HL-60/S4 treated with phorbol 12-myristate 13-acetate at 8.2 ng/mL for 4 days and 3 days (cell line): ENCODE data around the gene ABCB7.
"Not testable (repeated sequence)": the region's sequence is repeated elsewhere in the genome, so short reads cannot be mapped to it uniquely, and the experiment has no call there.

Source experiments
- in situ Hi-C: fragments of 300-500 bp; cut with MboI; formaldehyde crosslinking; loops from 2 replicates; pipeline ENCODE4 v1.15.0; 2022; ENCODE audit warnings: low sequenced_read_pairs

Gene ABCB7

DNA sequence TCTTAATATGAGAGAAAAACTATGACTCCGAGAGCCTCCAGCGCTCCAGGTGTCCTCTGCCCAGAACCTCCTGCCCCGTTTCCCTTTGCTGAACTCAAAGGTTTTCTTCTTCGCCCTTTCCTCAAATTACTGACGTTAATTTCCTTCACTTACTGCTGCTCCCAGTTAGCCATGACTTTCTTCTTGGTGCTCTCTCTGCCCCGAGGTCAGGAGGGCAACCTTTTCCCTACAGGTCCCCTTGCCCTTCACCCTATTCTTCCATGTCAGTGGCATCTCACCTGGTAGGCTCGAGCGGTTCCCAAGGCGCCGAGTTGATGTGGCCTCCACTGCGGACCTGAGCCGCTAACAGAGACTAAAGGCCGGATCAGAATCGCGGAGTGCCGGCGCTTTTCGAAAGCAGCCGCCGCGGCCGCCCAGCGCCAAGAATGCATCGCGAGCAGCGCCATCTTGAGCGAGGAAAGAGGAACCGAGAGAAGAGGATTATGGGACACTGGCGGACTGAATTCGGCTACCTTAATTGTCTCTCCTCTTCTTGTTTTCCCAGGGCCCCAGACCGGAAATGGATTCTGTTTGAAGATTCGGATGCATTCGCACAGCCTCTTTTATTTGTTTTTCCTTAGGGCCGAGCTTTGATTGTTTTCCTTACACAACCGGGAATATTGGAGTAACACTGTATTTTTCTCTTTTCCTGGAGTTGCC is at the start of gene ABCB7:
Gene ABCB7 (minus strand): TSS at position 457 of the 699 bp plus-strand sequence. CDS start 11 bp downstream, at position 446.
- in situ Hi-C loops, result no loop called here

DNA sequence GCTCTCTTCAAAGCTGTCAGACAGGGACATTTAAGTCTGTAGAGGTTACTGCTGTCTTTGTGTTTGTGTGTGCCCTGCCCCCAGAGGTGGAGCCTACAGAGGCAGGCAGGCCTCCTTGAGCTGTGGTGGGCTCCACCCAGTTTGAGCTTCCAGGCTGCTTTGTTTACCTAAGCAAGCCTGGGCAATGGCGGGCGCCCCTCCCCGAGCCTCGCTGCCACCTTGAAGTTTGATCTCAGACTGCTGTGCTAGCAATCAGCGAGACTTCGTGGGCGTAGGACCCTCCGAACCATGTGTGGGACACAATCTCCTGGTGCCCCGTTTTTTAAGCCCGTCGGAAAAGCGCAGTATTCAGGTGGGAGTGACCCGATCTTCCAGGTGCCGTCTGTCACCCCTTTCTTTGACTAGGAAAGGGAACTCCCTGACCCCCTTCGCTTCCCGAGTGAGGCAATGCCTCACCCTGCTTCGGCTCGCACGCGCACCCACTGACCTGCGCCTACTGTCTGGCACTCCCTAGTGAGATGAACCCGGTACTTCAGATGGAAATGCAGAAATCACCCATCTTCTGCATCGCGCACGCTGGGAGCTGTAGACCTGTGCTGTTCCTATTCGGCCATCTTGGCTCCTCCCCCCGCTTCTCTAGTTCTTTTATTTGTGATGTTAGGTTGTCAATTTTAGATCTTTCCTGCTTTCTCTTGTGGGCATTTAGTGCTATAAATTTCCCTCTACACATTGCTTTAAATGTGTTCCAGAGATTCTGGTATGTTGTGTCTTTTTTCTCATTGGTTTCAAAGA is 32.5 kb upstream of the ABCB7 start:
- in situ Hi-C loops, result not testable (repeated sequence)

DNA sequence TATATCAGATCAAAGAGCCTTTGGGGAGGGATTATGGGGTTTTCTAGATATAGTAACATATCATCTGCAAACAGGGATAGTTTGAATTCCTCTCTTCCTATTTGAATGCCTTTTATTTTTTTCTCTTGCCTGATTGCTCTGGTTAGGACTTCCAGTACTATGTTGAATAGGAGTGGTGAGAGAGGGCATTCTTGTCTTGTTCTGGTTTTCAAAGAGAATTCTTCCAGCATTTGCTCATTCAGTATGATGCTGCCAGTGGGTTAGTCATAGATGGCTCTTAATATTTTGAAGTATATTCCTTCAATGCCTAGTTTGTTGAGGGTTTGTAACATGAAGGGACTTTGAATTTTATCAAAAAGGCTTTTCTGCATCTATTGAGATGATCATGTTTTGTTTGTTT is 25.6 kb upstream of the ABCB7 start:
- in situ Hi-C loops, result no loop called here

DNA sequence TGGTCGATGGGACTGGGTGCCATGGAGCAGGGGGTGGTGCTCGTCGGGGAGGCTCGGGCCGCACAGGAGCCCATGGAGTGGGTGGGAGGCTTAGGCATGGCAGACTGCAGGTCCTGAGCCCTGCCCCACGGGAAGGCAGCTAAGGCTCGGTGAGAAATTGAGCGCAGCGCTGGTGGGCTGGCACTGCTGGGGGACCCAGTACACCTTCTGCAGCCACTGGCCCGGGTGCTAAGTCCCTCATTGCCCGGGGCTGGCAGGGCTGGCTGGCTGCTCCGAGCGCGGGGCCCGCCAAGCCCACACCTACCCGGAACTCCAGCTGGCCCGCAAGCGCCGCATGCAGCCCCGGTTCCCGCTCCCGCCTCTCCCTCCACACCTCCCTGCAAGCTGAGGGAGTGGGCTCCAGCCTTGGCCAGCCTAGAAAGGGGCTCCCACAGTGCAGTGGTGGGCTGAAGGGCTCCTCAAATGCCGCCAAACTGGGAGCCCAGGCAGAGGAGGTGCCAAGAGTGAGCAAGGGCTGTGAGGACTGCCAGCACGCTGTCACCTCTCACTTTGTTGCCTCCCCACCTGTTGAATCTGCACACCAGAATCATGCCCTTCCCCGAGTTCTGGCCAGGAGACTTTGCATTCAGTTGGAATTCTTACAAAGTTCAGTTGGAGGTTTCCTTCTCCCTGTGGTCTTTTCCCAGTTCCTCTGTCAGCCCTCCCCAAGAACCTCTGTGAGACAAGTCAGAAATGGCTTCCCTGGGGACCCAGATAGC is 23.6 kb upstream of the ABCB7 start:
- in situ Hi-C loops, result not testable (repeated sequence)

DNA sequence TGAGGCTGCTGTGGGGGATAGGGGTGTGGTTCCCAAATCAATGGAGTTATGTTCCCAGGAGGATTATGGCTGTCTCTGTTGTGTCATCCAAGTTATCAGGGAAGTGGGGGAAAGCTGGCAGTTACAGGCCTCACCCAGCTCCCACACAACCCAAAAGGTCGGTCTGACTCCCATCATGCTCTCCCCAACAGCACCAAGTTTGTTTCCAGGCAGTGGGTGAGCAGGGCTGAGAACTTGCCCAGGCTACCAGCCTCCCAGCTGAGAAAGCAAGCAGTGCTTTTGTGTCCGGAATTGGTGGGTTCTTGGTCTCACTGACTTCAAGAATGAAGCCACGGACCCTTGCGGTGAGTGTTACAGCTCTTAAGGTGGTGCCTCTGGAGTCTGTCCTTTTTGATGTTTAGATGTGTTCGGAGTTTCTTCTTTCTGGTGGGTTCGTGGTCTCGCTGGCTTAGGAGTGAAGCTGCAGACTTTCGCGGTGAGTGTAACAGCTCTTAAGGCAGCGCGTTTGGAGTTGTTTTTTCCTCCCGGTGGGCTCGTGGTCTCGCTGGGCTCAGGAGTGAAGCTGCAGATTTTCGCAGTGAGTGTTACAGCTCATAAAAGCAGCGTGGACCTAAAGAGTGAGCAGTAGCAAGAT is 16.3 kb upstream of the ABCB7 start:
- in situ Hi-C loops, result not testable (repeated sequence)

DNA sequence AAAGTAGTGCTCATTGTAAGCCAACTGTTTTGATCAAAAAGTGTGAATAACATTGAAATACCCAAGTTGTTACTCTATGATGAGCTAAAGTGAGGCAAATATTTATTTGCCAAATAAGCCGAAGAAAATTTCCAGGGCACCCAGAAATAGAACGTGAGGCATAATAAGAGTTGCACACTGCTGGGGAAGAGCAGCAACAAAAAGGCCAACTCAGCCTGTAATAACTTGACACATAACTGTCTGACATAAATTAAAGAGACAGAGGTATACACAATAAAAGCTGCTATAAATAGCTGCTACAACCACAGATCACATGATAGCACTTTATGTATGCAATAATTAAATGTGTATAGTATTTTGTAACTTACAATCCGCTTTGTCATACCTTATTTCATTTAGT is 2.0 kb upstream of the ABCB7 start:
- in situ Hi-C loops, result no loop called here

DNA sequence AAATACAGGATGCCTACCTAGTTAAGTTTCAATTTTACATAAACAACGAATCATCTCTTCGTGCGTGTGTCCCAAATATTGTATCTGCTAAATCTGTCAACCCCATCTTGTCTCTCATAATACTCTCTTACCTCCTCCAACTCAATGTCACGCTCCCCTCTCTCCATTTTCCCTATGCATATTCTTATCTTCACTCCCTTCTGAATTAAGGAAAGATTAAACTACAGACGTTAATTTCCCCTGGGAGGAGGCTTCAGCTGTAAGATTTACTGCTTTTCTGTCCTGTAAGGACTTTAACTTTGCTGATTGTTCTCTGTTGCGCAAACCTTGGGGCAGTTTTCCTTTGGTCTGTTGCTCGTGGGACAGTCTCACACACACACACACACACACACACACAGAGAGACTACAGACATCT is 455 bp upstream of the ABCB7 start:
- in situ Hi-C loops, result no loop called here

DNA sequence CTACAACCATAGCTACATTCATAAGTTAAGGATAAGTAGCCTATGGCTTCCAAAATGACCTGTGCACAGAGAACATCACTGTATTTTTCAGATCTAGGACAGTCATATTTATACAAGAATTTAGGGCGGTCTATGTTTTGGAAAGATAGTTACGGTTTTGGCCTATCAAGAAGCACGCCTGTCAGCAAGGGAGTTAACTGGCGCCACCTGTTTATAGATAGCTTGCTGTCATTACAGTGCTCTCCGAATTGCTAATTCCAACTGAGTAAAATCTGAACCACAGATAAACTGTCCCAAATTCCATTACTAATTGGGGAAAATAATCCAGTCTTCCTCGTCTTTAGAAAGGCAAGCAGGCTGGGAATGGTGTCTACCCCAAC is 646 bp downstream of the ABCB7 start:
- in situ Hi-C loops, result no loop called here

DNA sequence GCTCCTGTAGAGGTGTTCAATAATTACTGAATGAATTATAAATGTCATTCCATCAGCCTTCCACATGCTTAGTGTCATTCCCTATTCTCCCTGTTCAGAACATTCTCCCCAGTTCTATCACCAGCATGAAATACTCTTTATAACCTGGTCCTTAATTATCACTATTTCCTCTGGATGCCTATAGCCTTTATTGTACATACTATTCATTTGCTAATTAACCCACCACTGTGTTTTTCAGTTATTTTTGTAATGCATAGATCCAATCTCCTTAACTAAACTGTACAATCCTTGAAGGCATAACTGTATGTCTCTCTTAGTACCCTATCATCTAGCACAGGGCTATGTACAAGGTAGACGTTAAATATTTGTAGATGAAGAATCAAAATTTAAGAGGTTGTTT is 1.2 kb downstream of the ABCB7 start:
- in situ Hi-C loops, result no loop called here

DNA sequence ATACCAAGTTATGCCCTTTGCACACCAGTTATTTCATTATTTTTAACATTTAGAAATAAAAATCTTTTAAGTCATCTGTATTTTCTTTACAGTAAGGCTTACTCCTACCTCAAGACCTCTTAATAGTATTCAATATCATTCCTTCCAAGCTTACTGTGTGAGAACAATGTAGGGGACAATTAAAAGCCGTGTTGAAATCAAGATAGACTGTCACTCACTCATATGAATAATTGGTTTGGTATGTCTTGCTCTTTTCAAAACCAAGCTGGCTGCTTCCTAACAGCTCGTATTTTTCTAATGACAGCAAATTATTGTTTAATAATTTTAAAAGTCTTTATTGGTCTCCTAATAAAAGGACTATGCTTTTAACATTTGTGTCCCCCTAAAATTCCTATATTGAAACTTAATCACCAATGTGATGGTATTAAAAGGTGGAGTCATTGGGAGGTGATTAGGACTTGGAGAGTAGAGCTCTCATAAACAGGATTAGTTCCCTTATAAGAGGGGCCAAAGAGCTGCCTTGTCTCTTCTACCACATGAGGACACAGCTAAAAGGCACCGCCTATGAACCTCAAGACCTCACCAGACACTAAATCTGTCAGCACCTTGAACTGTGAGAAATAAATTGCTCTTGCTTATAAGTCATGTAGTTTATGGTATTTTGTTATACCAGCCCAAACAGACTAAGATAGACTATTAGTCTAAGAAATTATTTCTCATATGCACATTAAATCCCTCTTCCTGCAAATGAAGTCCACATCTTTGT is 4.1 kb downstream of the ABCB7 start:
- in situ Hi-C loops, result no loop called here

DNA sequence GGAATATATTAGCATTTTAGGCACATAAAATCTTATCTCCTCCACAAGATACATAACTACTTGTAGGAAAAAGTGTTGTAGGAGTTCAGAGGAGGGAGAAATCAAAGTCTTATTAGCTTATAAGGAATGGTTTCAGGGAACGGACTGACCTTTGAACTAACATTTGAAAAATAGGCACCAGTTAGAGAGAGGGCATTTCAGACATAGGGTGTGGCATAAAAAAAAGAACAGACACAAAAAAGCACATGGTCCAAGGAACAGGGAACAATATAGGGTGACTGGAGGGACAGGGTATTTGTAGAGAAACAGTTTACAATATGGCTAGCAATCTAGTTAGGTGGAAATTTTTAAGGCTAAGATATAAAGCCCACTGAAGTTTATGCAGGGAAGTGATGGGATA is 6.4 kb downstream of the ABCB7 start:
- in situ Hi-C loops, result no loop called here

DNA sequence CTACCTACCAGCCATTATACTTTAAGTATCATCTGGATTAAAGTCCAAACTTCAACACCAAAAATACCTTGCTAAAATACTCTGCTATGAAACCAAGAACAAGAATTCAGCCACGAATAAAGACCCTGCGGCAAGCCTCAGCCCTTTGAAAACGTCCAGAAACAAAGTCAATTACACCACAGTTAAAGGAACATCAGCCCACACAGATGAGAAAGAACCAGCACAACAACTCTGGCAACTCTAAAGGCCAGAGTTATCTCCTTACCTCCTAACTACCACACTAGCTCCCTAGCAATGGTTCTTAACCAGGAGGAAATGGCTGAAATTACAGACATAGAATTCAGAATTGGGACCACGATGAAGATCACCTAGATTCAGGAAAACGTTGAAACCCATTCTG is 23.4 kb downstream of the ABCB7 start:
- in situ Hi-C loops, result no loop called here

DNA sequence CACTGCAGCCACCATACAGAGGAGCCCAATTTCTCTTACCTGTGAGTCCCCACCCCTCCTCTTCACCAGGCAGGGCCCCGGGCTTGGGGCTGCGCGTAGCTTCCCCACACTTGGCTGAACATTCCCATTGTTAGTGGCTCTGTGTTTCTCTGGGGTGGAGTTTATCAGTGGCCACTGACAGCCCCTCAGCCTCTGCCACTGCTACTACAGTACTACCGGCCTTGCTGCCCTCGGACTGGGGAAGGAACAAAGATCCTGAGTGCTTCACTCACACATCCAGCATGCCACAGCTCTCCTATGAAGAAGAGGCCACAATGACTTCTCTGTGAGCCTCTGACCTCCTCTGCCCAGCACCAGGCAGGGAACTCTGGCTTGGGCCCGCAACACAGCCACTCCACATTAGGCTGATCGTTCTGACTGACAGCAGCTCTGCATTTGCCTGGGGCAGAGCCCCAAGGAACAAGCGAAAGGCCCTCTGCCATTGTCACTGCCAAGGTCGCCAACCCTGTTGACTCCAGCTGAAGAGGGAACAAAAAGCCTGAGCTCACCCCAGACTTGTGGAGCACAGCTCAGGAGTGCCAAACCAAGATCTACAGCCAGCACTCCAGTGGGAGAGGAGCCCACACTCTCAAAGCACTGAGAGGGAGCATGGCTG is 24.0 kb downstream of the ABCB7 start:
- in situ Hi-C loops, result no loop called here

DNA sequence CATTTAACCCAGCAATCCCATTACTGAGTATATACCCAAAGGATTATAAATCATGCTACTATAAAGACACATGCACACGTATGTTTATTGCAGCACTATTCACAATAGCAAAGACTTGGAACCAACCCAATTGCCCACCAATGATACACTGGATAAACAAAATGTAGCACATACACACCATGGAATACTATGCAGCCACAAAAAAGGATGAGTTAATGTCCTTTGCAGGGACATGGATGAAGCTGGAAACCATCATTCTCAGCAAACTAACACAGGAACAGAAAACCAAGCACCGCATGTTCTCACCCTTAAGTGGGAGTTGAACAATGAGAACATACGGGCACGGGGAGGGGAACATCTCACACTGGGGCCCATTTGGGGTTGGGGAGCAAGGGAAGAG is 27.0 kb downstream of the ABCB7 start:
- in situ Hi-C loops, result not testable (repeated sequence)

DNA sequence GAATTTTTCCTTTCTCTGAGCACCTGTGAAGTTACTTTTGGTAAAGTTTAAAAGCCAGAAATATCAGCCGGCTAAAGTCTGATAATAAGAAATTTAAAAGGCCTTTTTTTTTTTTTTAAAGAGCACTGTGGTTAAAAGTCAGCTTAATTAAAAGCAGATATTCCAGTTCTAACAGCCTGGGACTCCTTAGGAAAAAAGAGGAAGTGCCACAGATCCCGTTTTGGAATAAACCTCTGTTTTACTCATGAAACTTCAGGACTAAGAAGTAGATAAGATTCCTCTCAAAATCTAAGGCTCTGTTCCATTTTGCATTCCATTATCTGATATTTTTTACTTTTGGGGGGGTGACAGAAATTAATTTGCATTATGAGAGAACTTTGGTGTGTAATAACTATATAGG is 37.8 kb downstream of the ABCB7 start:
- in situ Hi-C loops, result no loop called here

DNA sequence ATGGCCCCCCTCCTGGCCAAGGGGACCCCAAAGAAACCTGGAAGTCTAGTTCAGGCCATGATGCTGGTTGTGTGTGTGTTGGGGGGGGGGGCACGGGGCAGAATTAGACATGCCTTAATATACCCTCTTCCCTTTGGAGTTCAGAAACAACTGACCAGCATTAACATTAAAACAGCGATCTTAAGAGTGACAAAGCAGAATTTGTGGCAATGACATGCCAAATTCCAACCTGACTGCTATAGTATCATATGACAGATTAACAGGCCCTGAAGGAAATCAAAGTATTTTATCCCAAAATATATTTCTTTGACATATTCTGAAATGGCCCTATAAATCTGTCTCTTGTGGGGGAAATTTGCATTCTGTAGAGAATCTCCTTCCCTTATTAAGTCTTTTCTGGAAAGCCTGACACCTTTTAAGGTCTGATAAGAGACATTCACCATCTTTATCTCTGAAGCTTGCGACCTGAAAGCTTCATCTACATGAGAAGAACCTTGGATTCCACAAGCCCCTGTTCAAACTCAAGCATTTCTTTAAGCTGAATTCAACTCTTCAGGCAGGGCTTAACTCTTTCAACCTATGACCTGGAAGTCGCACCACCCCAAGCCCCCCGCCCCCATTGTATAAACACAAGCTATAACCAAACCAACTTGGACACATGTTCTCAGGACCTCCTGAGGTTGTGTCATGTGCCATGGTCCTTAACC is 40.2 kb downstream of the ABCB7 start:
- in situ Hi-C loops, result no loop called here

DNA sequence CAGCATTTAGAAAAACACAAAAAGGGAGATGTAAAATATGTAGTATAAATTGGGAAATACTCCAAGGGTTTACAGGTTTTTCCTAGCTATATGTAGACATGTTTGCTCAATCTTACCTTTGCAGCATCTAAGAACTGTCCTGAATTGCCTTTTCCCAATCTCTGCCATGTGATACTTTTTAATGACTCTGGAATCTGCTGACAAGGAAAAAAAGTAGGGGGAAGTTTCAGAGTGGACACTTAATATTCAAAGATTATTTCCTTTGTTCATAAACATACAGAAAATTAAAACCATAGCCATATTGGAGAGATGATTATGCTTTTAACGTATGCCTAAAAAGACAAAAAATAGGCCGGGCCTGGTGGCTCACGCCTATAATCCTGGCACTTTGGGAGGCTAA is 41.4 kb downstream of the ABCB7 start:
- in situ Hi-C loops, result no loop called here

DNA sequence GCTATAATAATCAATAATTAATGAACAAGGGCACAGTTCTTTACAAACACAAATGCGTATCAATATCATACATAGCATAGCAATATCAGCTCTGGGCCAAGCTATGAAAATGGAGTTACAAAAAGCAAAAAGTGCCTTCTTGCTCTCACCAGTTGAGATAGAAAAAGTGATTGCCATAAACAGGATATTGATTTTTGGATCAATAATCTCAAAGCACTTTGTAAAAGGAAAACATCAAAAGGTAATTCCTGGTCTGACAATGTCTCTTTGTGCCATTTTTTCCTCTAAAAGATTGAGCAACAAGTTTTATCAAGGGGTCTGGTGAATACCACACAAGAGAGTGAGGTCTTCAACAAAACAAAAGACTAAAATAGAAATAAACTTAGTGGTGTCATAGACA is 42.4 kb downstream of the ABCB7 start:
- in situ Hi-C loops, result no loop called here

DNA sequence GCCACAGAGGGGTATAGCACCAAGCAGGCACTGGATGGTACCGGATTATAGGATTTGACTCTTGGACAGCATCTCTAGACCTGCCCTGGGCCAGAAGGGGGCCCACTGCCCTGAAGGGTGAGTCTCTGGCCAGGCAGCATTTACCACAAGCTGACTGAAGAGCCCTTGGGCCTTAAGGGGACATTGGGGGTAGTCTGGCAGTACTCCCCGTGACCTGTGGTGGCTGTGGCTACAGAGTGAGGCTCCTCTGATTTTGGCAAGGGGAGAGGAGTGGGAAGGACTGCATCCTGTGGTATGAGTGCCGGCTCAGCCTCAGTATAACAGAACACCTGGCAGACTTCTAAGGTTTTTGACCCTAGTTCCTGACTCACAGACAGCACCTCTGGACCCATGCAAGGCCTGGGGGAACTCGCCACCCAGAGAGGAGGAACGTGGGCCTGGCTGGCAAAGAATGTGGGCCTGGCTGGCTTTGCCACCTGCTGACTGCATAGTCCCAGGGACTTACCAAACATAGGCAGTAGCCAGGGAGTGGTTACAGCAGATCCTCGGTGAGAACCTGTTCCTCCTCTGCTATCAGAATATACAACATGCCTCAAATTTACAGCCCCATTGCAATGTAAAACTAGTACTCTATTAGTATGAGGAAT is 48.1 kb downstream of the ABCB7 start:
- in situ Hi-C loops, result no loop called here
